ENCODE results near the gene RB1.

RB1 gene

DNA sequence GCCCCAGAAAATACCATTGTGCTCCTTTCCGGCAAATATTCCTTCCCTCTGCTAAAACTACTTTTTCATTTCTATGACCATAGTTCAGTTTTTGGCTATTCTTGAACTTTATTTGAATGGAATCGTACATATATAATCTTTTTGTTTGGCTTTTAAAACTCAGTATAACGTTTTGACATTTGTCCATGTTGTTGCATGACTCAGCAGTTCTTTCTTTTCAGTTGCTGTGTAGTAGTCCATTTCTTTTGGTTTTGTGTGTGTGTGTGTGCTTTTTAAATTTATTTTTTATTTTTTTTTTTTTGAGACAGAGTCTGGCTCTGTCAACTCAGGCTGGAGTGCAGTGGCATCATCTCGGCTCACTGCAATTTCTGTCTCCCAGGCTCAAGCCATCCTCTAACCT, 35.5 kb upstream of the RB1 start:
- TF ChIP-seq, protein P1, sequence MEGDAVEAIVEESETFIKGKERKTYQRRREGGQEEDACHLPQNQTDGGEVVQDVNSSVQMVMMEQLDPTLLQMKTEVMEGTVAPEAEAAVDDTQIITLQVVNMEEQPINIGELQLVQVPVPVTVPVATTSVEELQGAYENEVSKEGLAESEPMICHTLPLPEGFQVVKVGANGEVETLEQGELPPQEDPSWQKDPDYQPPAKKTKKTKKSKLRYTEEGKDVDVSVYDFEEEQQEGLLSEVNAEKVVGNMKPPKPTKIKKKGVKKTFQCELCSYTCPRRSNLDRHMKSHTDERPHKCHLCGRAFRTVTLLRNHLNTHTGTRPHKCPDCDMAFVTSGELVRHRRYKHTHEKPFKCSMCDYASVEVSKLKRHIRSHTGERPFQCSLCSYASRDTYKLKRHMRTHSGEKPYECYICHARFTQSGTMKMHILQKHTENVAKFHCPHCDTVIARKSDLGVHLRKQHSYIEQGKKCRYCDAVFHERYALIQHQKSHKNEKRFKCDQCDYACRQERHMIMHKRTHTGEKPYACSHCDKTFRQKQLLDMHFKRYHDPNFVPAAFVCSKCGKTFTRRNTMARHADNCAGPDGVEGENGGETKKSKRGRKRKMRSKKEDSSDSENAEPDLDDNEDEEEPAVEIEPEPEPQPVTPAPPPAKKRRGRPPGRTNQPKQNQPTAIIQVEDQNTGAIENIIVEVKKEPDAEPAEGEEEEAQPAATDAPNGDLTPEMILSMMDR (IDR thresholded peaks at IDR 0.05; ENCODE audit: low read depth, low read length), result no peak
- no peak overlapping the region for H3K4me3 ChIP-seq (replicated peaks in 1 of 2; ENCODE audit: low read depth in 2 of 2, low read length in 2 of 2)

DNA sequence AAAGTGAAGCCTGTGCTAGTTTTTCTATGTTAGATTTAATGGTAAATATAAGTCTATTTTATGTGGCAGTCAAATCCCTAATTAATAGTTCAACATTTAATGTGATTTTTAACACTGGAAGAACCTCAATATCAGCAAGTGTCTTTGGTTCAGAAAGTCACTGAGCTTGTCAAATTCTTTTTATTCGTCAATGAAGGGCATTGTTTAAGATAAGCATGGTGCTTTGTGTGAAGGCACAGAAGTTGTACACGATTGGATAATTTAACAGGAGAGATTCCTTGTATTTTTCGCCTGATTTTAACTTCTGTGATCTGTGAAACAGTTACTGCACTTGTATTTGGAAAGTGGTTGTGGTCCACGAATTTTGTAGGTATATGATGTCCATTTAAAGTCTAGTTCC, 30.2 kb upstream of the RB1 start:
- TF ChIP-seq, protein P1 (IDR thresholded peaks at IDR 0.05; ENCODE audit: low read depth, low read length), result no peak
- H3K4me3 ChIP-seq (replicated peaks in 1 of 2; ENCODE audit: low read depth in 2 of 2, low read length in 2 of 2), result no peak overlapping the region

More for the DNA sequence above, 35.5 kb upstream of the RB1 start:
- DNase-seq (ENCODE audit: low read depth in 2 of 2), result no peak

DNA sequence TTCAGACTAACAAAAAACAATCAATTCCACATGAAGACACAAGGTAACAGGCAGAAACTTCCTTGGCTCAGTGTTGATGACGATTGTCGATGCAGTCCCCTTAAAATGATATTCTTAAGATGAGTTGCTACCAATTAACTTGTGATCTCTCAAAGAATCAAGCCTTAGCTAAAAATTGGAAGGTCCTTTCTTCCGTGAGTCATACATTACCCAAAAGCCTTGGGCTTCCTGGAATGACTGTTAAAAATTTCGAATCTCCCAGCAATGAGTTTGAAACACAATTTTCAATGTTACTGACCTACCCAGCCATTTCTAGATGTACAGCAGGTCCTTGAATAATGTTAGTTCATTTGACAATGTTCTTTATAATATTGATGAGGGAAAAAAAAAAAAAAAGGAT, 28.0 kb upstream of the RB1 start:
- peak in 1 of 2 donors; percentile 16 for DNase-seq (ENCODE audit: low read depth in 2 of 2)
- TF ChIP-seq, protein P1 (IDR thresholded peaks at IDR 0.05; ENCODE audit: low read depth, low read length), result no peak
- H3K4me3 ChIP-seq (replicated peaks in 1 of 2; ENCODE audit: low read depth in 2 of 2, low read length in 2 of 2), result no peak overlapping the region

More for the DNA sequence above, 30.2 kb upstream of the RB1 start:
- DNase-seq (ENCODE audit: low read depth in 2 of 2), result no peak

DNA sequence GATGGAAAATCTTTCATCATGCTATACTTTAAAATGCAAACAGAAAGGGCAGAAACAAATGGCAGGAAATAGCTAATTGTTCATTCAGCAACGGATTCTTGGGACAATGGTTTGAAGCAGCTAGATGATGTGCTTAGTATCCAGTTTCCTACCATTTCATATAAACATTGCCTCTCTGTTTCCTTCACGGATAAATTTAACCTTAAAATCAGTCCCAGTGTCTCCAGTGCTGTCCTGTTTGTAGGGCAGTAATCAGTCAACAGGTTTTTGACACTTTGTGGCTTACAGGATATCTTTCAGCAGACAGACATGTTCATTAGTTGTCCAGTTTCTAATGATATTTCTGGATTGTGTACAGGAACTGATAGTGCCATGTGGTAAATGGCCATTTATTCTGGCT, 24.7 kb upstream of the RB1 start:
- no peak for DNase-seq (ENCODE audit: low read depth in 2 of 2)
- no peak overlapping the region for H3K4me3 ChIP-seq (replicated peaks in 1 of 2; ENCODE audit: low read depth in 2 of 2, low read length in 2 of 2)
- TF ChIP-seq, protein P1 (IDR thresholded peaks at IDR 0.05; ENCODE audit: low read depth, low read length), result no peak

DNA sequence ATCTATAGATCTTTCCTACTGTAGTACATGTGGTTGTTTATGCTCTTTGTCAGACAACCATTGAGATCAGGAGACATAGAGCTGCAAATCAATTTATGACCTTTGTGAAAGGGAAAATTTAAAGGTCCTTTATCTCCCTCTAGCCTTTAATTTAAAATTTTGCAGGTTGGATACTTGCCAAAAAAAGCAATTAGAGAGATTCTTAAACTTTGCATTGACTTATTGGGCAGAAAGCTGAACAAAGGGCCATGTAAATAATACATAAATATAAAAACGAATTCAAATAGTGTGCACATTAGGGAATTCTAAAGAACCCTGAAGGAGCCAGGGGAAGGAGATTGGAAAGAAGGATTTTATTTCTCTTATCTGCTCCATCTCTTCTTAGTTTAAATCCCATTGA, 22.0 kb upstream of the RB1 start:
- DNase-seq (ENCODE audit: low read depth in 2 of 2), result no peak
- no peak overlapping the region for H3K4me3 ChIP-seq (replicated peaks in 1 of 2; ENCODE audit: low read depth in 2 of 2, low read length in 2 of 2)
- TF ChIP-seq, protein P1 (IDR thresholded peaks at IDR 0.05; ENCODE audit: low read depth, low read length), result no peak

DNA sequence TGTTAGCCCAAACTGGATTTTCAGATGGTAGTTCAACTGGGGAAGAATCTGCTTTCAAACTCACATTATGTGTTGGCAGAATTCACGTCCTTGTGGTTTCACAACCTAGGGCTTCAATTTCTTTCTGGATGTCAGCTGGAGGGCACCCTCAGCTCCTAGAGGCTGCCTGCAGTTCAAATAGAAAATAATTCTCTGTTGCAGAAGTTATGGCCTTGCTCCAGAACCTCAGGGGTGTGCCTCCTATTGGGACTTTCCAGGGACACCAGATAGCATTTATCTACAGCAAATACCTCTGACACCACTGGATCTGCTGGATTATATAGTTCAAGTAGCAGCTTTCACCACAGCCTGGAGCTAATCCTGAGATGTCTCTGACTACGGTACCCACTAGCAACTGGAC, 11.8 kb upstream of the RB1 start:
- DNase-seq (ENCODE audit: low read depth in 2 of 2), result peak in 1 of 2 donors; percentile 39
- TF ChIP-seq, protein P1 (IDR thresholded peaks at IDR 0.05; ENCODE audit: low read depth, low read length), result no peak
- no peak overlapping the region for H3K4me3 ChIP-seq (replicated peaks in 1 of 2; ENCODE audit: low read depth in 2 of 2, low read length in 2 of 2)

DNA sequence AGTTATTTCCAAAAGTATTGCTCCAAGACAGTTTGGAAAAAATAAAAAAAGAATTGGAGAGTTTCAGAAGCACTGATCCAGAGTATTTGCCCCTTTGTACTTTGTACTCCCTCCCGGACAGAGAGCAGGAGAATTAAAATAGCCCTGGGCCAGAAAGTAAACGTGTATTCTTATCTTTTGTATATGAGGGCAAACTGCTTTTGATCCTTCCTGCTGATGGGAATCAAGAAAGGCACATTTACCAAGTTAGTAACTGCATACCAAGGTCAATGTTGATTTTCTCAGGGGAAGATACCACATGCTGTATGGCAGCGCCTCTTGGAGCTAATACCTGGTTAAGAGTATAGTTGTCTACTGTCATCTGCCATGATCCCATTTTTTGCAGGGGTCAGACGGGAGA, 10.9 kb upstream of the RB1 start:
- no peak for DNase-seq (ENCODE audit: low read depth in 2 of 2)
- H3K4me3 ChIP-seq (replicated peaks in 1 of 2; ENCODE audit: low read depth in 2 of 2, low read length in 2 of 2), result no peak overlapping the region
- TF ChIP-seq, protein P1 (IDR thresholded peaks at IDR 0.05; ENCODE audit: low read depth, low read length), result no peak
